ENCODE measurements around the gene MAP2K1.
"Not testable (repeated sequence)": the region's sequence is repeated elsewhere in the genome, so short reads cannot be mapped to it uniquely, and the experiment has no call there.

MAP2K1 gene

DNA sequence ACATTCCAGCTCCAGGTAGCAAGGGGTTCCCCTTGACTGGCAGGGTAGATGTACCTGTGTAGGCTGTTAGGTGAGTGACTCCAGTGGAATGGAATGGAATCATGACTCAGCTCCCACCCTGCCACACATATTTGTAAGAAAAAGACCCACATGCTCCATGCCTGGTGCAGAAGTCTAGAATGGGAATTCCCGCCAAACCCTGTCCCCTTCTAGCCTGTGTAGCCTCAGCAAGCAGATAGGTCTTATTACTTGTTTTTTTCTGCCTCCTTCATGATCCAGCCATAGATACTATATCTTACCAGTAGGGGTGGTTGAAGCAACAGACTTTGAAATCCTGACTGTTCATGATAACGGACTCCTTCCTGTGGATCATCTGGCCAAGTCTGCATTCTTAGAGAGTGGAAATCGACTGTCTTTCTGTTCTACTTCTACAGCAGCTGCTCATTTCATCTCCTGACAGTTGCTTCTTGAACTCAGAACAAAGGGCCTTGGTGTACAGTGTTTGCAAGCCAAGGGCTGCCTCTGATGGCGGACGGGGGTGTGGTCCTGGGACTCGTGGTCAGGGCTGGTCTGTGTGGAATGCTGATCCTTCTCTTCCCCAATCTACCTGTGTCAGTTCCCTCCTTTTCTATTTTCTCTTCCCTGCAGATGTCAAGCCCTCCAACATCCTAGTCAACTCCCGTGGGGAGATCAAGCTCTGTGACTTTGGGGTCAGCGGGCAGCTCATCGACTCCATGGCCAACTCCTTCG, 94.6 kb downstream of the MAP2K1 start:
- no peak for DNase-seq

- no peak for DNase-seq
These were observed 95.8 kb downstream of the MAP2K1 start for GRCh38 chr15:66482539-66482938.

DNA sequence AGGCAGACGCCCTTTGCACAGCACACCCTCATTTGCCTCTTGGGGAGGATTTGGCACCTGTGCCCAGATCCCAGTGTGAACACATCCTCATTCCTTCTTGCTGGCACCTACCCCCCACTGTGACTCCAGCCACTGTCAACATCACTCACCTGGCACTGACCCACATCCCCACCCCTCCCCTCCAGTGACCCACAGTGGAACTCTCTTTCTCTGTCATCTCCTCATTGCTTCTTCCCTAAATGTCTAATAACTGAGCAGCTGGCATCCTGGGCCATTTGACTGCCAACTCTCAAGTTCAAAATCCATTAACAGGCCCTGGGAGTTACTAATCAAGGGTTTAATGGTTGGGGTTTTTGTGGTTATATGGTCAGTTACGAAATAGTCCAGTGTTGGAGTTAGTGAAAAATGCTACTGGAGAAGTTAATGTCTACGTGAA, 96.4 kb downstream of the MAP2K1 start:
- DNase-seq: peak; percentile 84 to 90

DNA sequence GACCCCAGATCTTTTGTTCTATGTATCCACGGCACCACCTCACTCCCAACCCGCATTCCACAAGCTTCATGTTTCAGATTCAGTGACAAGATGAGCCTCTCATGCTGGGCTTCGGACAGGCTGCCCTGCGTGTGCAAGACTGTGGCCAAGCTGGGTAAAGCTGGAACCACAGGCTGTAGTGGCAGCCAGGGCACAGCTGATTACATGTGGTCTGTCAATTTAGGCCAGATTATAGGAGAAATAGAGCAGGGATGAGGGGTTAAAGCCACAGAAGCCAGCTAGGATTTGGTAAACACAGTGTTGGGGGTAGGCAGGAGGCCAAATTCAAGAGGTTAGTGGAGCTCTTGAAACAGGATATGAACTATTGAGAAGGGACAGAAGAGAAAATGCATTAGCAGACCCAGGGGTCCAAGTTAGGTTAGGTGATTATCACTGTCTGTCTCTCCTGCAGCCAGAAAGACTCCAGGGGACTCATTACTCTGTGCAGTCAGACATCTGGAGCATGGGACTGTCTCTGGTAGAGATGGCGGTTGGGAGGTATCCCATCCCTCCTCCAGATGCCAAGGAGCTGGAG, 97.9 kb downstream of the MAP2K1 start:
- DNase-seq: no peak

- DNase-seq: no peak
These were observed 100.2 kb downstream of the MAP2K1 start for GRCh38 chr15:66486887-66487286.

DNA sequence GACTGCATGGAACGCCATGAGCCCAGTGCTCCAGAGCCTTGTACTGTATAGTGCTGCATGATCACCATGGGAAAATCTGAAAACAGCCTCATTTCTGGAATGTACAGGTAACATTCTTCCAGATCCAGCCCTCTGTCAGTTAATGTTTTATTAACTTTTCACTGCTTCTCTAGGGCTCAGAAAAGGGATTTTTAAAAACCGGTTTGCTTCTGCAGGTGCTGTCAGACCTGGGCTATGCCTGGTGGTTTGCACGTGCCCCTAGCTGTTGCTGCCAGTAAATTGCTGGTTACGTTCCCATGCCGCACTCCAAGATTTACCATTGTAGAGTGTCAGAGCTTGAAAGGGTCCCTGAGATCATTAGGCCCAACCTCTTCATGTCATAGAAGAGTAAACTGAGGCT, 101.8 kb downstream of the MAP2K1 start:
- DNase-seq: no peak

- DNase-seq: no peak
These were observed 102.6 kb downstream of the MAP2K1 start for GRCh38 chr15:66489179-66489791.

DNA sequence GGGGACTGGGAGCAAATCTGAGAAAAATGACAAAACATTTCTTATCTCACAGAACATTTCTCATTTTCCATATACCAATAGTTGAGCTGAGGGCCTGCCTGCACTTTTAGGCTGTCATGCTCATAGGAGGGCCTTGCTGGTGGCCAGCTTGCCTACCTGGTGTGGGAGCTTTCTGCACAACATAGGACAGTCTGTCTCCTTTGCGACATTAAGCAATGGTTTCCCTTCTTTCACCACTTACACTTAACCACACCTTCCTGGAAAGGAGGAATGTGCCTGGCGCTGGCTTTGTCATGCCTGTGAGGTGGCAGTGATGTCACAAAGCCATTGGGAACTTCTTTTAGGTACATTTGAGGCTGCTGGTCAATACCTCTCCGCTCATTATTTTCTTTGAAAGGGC, 105.1 kb downstream of the MAP2K1 start:
- no peak for DNase-seq

DNA sequence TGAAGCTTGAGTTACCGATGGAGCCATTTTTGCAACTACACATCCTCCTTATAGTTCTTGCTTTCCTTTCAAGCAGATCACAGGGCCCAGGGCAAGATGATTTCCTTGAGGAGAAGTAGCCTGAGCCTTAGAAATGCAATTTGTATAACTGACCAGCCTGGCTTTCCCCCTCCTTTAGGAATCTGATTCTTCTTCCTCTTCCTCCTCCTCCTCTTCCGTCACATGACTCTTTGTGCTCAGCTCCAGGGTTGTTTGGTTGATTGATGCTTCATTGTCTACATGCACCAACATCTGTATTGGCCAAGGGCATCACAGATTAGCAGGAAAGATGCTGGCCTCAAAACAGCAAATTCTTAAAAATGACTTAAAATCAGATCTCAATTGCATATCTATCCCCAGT, 107.5 kb downstream of the MAP2K1 start:
- no peak for DNase-seq

DNA sequence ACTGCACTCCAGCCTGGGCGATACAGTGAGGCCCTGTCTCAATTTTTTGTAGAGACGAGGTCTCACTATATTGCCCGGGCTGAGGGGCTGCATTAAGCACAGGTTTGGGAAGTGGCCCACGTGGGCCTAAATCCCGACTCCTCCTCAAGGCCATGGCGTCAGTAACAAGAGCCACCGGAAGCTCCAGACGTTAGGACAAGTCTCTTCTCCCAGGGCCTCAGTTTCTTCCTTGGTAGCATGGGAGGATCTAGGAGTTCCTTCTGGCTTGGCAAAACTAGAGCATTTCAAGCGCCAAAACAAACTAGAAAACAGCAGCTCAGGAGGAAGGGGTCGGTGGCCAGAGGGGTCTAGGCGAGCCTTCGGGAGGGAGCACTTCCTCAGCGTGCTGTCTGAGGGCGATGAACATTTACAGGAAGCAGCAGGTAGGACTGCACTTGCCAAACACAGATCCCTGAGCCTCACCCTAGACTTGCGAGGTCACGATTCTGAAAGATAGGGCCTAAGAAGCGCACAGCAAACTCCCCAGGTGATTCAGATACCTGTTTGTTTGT, 110.3 kb downstream of the MAP2K1 start:
- DNase-seq: no peak

GRCh38 chr15:66497502-66498455, 111.1 kb downstream of the MAP2K1 start, which contains the start of gene SNAPC5:
Gene SNAPC5 (minus strand): TSS chr15:66497762. CDS start chr15:66497731, 31 bp downstream.
- peak; percentile 73 to 84 for DNase-seq

DNA sequence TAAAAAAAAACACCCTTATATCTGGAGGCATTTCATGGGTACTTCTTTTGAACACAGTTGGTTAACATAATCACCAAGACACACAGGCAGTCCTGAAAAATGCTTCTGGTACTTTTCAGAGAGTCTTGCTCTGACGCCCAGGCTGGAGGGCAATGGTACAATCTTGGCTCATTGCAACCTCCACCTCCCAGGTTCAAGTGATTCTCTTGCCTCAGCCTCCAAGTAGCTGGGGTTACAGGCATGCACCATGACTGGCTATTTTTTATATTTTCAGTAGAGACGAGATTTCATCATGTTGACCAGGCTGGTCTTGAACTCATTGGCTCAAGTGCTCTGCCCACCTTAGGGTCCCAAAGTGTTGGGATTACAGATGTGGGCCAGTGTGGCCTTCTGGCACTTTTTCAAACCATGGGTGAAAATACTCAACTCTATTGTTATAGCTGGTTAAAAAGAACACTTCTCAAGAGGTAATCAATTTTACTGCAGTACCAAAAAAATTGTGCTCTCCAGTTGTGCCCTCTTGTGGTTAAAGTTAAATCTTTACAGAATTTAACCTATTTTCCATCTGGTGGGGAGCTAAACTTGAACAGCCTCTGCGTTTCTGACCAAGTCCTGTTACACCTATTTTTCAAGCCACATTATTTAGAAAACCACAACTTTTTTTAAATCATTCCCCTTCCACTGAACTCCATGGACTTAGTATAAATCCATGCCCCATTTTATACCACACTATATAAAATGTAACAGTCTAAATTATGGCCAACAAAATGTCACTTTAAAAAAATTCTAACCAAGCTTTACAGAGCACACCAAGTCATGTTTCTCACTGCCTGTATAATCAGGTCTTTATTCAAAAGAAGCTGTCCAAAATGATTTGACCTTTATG, 112.0 kb downstream of the MAP2K1 start:
- DNase-seq: peak; percentile 34 to 41

DNA sequence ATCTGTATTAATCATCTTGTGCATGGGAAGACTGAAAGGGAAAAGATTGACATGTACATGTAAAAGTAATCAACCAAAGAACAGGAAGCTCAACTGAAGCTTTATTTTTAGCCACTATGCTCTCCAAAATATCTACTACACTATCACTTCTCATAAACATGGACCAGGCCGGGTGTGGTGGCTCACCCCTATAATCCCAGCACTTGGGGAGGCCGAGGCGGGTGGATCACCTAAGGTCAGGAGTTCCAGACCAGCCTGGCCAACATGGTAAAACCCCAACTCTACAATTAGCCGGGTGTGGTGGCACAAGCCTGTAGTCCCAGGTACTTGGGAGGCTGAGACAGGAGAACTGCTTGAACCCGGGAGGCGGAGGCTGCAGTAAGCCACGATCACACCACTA, 113.6 kb downstream of the MAP2K1 start:
- not testable (repeated sequence) for DNase-seq

DNA sequence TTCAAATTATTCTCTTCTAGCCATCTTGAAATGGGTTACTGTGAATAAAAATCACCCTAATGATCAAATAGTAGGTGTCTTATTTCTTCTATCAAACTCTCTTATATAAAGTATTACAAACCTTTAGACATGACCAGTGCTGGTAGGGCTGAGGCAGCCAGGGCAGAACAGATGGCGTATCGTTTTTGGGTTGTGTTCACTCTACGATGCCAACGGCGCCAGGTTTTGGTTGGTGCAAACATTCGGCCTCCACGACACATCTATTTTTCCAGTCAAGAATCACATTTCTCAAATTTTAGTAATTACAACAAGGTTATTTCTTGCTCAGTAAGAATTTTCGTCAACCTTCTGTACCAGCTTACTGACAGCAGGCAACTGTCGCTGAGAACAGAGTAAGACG, 115.8 kb downstream of the MAP2K1 start:
- no peak for DNase-seq

- DNase-seq: not testable (repeated sequence)
These were observed 116.4 kb downstream of the MAP2K1 start for GRCh38 chr15:66503041-66503648.

GRCh38 chr15:66503780-66504562, 117.3 kb downstream of the MAP2K1 start:
- no peak for DNase-seq

DNA sequence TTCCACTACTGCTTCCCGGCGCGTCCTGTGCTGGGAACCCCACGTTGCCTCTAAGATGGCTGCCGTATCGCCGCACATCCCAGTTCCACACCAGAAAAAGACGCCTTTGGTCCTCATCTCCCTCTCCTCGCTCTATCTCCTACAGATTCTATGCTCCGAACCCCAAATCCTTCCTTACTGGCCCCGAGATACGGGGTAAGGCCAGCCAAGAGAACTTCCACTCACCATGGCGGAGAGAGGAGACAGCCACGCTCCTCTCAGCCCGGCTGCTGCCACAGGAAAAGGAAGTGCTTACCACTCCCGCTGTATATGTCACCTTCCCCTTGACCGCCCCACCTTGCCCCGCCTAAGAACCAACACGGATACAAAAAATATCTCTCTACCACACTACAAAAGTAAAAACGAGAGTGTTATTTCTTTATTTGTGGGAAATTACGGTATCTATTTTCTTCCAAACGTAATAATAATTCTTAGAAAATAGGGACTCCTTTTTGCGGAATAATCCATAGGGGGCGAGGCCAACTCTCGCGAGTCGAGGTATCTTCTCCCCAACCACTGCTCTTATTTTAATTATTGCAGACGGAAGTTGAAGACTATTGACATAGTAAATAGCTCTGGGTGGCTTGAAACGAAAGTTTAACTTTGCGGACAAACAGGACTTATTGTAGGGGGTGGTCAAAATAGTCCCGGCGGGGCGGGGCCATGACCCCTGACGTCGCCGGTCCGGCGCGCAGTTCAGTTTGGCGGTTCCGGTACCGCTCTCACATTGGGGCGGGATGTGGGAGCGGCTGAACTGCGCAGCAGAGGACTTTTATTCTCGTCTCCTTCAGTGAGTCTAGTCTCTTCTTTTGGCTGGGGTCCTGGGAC, 118.1 kb downstream of the MAP2K1 start, which contains the start of the genes RPL4 and ZWILCH:
Gene RPL4 (minus strand): TSS at position 293 of the 867 bp plus-strand sequence. CDS start 65 bp downstream, at position 228.
Gene ZWILCH (plus strand): TSS at position 764 of the 867 bp plus-strand sequence. CDS start 13 bp downstream, at position 777.
- DNase-seq: peak; percentile 66 to 80

DNA sequence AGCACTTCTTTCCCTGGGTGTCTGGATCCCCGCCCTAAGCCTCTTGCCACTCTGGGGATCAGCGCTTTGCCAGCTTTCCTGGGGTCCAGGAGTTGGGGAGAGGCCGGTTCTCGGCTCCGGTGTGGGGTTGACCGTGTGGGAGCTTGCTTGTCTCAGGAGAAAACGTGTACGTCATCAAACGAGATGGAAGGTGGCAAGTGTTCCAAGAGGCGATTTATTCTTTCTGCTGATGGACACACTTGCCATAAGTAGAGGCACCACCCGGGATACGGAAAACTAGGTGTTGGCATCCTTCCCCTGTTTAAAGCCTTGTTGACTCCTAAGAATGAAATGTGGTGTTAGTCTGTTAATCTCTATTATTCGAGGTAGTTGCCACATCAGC, 118.7 kb downstream of the MAP2K1 start:
- no peak for DNase-seq

DNA sequence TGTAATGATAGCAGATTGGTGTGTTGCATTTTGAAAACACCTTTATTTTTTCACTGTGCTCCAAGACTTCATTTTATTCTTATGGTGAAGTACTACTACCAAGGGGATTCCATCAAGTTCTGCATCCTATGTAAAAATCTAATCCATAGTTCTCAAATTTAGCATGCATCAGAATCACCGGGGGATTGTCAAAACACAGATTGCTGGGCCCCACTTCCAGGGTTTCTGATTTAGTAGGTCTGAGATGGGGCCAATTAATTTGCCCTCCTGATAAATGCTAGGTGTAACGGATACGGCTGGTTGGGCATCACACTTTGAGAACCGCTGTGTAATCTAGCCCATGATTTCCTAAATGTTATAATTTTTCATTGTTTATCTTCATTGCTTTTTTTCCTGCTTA, 119.1 kb downstream of the MAP2K1 start:
- no peak for DNase-seq
